PC-9 (cell line): ENCODE measurements around the gene CFI. TPM values are rescaled to one million over a fixed set of nuclear protein-coding genes. Genes with fewer than 3 reads are reported as not detected.

Experiments
- BruUV-seq: library from RNA; stranded (reverse); fragments of 400-500 nt; replicated peaks from 2 replicates; lab custom pipeline; 2021; lab: Mats Ljungman, UMichigan
- CTCF ChIA-PET: fragments of 300-600 bp; sonication (Branson Sonifier 250); formaldehyde crosslinking; loops from one replicate; lab custom pipeline; 2022; ENCODE audit warnings: antibody characterized with exemption; lab: Charles Lee
- POLR2A ChIA-PET: fragments of 300-600 bp; sonication (Branson Sonifier 250); formaldehyde crosslinking; loops from one replicate; lab custom pipeline; 2022; ENCODE audit warnings: antibody characterized with exemption; ENCODE audit not compliant: unreplicated experiment; lab: Charles Lee
- DNase-seq, 2 experiments: peaks; one replicate each; pipeline versions ENCODE4 v3.0.0 to v3.0.0-alpha.2; 2015 to 2022; ENCODE audit warnings: mixed read lengths in 1 of 2
- H2AFZ ChIP-seq: fragments of 200-600 bp; sonication (generic); 2 replicates; pipeline ENCODE4 v1.8.1; 2017; ENCODE audit warnings: antibody characterized with exemption
- H3F3A ChIP-seq: fragments of 200-600 bp; sonication (generic); 2 replicates; pipeline ENCODE4 v1.8.1; 2017; ENCODE audit warnings: antibody characterized with exemption, mild to moderate bottlenecking, low read depth; ENCODE audit not compliant: insufficient read depth
- H3K27ac ChIP-seq: fragments of 200-600 bp; sonication (generic); 2 replicates; pipeline ENCODE4 v1.6.1; 2016; ENCODE audit warnings: mixed run types
- H3K27me3 ChIP-seq: fragments of 200-600 bp; sonication (generic); 2 replicates; pipeline ENCODE4 v1.6.1; 2016; ENCODE audit warnings: low read depth, mixed run types; ENCODE audit not compliant: insufficient read depth
- H3K36me3 ChIP-seq: fragments of 200-600 bp; sonication (generic); 2 replicates; pipeline ENCODE4 v1.6.1; 2016; ENCODE audit warnings: low read depth, mixed run types
- H3K4me1 ChIP-seq: fragments of 200-600 bp; sonication (generic); replicated peaks from 2 replicates; pipeline ENCODE4 v1.6.1; 2016; ENCODE audit warnings: mixed run types; ENCODE audit not compliant: insufficient read depth
- H3K4me2 ChIP-seq: fragments of 200-600 bp; sonication (generic); 2 replicates; pipeline ENCODE4 v1.6.1; 2017; ENCODE audit warnings: mixed run types
- H3K4me3 ChIP-seq: fragments of 200-600 bp; sonication (generic); 2 replicates; pipeline ENCODE4 v1.6.1; 2016; ENCODE audit warnings: mixed run types
- H3K79me2 ChIP-seq: fragments of 200-600 bp; sonication (generic); 2 replicates; pipeline ENCODE4 v1.6.1; 2017; ENCODE audit warnings: low read depth, mixed run types
- H3K9me2 ChIP-seq: fragments of 200-600 bp; sonication (generic); 2 replicates; pipeline ENCODE4 v1.8.1; 2017; ENCODE audit warnings: mild to moderate bottlenecking; ENCODE audit not compliant: insufficient read depth
- H3K9me3 ChIP-seq: fragments of 200-600 bp; sonication (generic); 2 replicates; pipeline ENCODE4 v1.8.1; 2016; ENCODE audit warnings: low read depth; ENCODE audit not compliant: insufficient read depth
- H4K20me1 ChIP-seq: fragments of 200-600 bp; sonication (generic); 2 replicates; pipeline ENCODE4 v1.8.1; 2017; ENCODE audit not compliant: insufficient read depth
- CTCF ChIP-seq: fragments of 200-600 bp; sonication (generic); conservative IDR thresholded peaks from 2 replicates; pipeline ENCODE4 v1.6.1; 2017; ENCODE audit warnings: mixed run types, antibody characterized with exemption, mild to moderate bottlenecking, moderate library complexity
- EZH2 ChIP-seq: fragments of 200-600 bp; sonication (generic); IDR thresholded peaks from 2 replicates; pipeline ENCODE4 v1.8.0; 2017; ENCODE audit warnings: antibody characterized with exemption, low read depth
- intact Hi-C: fragments of 100-400 bp; cut with micrococcal nuclease; formaldehyde crosslinking; loops from one replicate; pipeline ENCODE4 v1.10.0; 2022; ENCODE audit not compliant: unreplicated experiment
- total RNA-seq: library from RNA; stranded (reverse); gene quantifications from 2 replicates; pipeline ENCODE4 v1.2.3, GENCODE V29; 2021

CFI gene
- total RNA-seq, 1 experiment from 2014 or later: 2.2 TPM

- no peak for TF ChIP-seq EZH2
- no peak for TF ChIP-seq CTCF
- Histone ChIP-seq H3F3A (no peaks in the 10 kb centered on the region), H2AFZ (no peak within 1 kb of the TSS), H3K27me3 (no peaks in the 10 kb centered on the region), H3K4me2 (no peak within 1 kb of the TSS), H3K4me3 (no peak within 1 kb of the TSS), H3K4me1 (no peaks in the 10 kb centered on the region), H3K27ac (no peak within 1 kb of the TSS), H4K20me1 (no peaks in the 10 kb centered on the region), H3K9me3 (no peaks in the 10 kb centered on the region), H3K9me2 (no peaks in the 10 kb centered on the region), H3K36me3 (no peaks in the 10 kb centered on the region), H3K79me2 (no peaks in the 10 kb centered on the region)
- no TSS peak for BruUV-seq
- POLR2A ChIA-PET: no interaction called here
- CTCF ChIA-PET: no interaction called here
- DNase-seq: no peak
- intact Hi-C loops: no loop called here
Measured at GRCh38 chr4:109847896-109848442, 46.2 kb upstream of the CFI start, which contains the start of gene LRIT3. Gene LRIT3 (plus strand): TSS chr4:109848107. CDS start chr4:109848202, 95 bp downstream.

GRCh38 chr4:109846395-109847098 lies 44.7 kb upstream of the CFI start:
- Histone ChIP-seq H3F3A (no peaks in the 10 kb centered on the region), H2AFZ (no peak overlapping the region), H4K20me1 (no peaks in the 10 kb centered on the region), H3K79me2 (no peaks in the 10 kb centered on the region), H3K4me3 (no peak overlapping the region), H3K9me3 (no peaks in the 10 kb centered on the region), H3K4me2 (no peak overlapping the region), H3K27ac (no peak overlapping the region), H3K27me3 (no peaks in the 10 kb centered on the region), H3K9me2 (no peaks in the 10 kb centered on the region), H3K36me3 (no peaks in the 10 kb centered on the region), H3K4me1 (no peaks in the 10 kb centered on the region)
- no peak for DNase-seq
- TF ChIP-seq EZH2: no peak
- no peak for TF ChIP-seq CTCF
- intact Hi-C loops: no loop called here
- POLR2A ChIA-PET: no interaction called here
- CTCF ChIA-PET: no interaction called here
- BruUV-seq: no TSS peak

GRCh38 chr4:109836985-109837384 lies 35.2 kb upstream of the CFI start:
- TF ChIP-seq CTCF (no peak), EZH2 (no peak)
- intact Hi-C loops: no loop called here
- CTCF ChIA-PET: no interaction called here
- DNase-seq: no peak
- Histone ChIP-seq H4K20me1 (no peaks in the 10 kb centered on the region), H2AFZ (no peak overlapping the region), H3K4me3 (no peak overlapping the region), H3K4me2 (no peak overlapping the region), H3K79me2 (no peaks in the 10 kb centered on the region), H3K9me3 (no peaks in the 10 kb centered on the region), H3K4me1 (no peaks in the 10 kb centered on the region), H3K27ac (no peak overlapping the region), H3F3A (no peaks in the 10 kb centered on the region), H3K36me3 (no peaks in the 10 kb centered on the region), H3K27me3 (no peaks in the 10 kb centered on the region), H3K9me2 (no peaks in the 10 kb centered on the region)
- BruUV-seq: no TSS peak
- POLR2A ChIA-PET: no interaction called here
